CD14-positive monocyte (primary cell): Measurements from ENCODE around the gene PTGDR2. TPM values are rescaled to one million over a fixed set of nuclear protein-coding genes. Genes with fewer than 3 reads are reported as not detected.

Experiments
- DNase-seq, 3 donors: peaks; one replicate each; pipeline ENCODE4 v3.0.0-alpha.2; 2011 to 2022
- H2AFZ ChIP-seq: 2 replicates; pipeline ENCODE4 v1.6.0; 2012; ENCODE audit warnings: mild to moderate bottlenecking, low read depth, low read length, inconsistent platforms; ENCODE audit not compliant: insufficient read depth, poor library complexity, severe bottlenecking
- H3K27ac ChIP-seq, 2 donors: 1 replicate in 1 of 2; 2 replicates in 1 of 2; pipeline ENCODE4 v1.5.1; 2012 to 2013; ENCODE audit warnings: low read length in 2 of 2, control low read depth in 1 of 2, inconsistent platforms in 1 of 2, low read depth in 1 of 2, mild to moderate bottlenecking in 1 of 2
- H3K27me3 ChIP-seq, 2 donors: one replicate each; pipeline versions ENCODE4 v1.6.0 to v1.6.1; 2011 to 2013; ENCODE audit warnings: low read length in 2 of 2; ENCODE audit not compliant: control insufficient read depth in 2 of 2, insufficient read depth in 2 of 2
- H3K36me3 ChIP-seq, 2 donors: replicated peaks in 1 of 2; 1 replicate in 1 of 2; 2 replicates in 1 of 2; pipeline versions ENCODE4 v1.5.1 to v1.6.1; 2012 to 2013; ENCODE audit warnings: low read length in 2 of 2, control low read depth in 1 of 2, inconsistent platforms in 1 of 2, mild to moderate bottlenecking in 1 of 2; ENCODE audit not compliant: insufficient read depth in 2 of 2, control insufficient read depth in 1 of 2
- H3K4me1 ChIP-seq, 2 donors: 1 replicate in 1 of 2; 2 replicates in 1 of 2; pipeline versions ENCODE4 v1.5.1 to v1.6.1; 2012 to 2013; ENCODE audit warnings: low read length in 2 of 2, control low read depth in 1 of 2, inconsistent platforms in 1 of 2, mild to moderate bottlenecking in 1 of 2, moderate library complexity in 1 of 2; ENCODE audit not compliant: insufficient read depth in 2 of 2, control insufficient read depth in 1 of 2
- H3K4me2 ChIP-seq: replicated peaks from 2 replicates; pipeline ENCODE3; 2012; ENCODE audit warnings: low read length, moderate library complexity, mild to moderate bottlenecking; ENCODE audit not compliant: poor library complexity, severe bottlenecking; ENCODE audit errors: extremely low read depth
- H3K4me3 ChIP-seq, 3 experiments: fragments of 200-600 bp in 1 of 3; sonication (generic) in 1 of 3; replicated peaks in 1 of 3; 1 replicate in 2 of 3; 2 replicates in 1 of 3; pipeline ENCODE4 v1.5.1; 2011 to 2013; ENCODE audit warnings: low read length in 3 of 3, mild to moderate bottlenecking in 3 of 3, control low read depth in 2 of 3, low read depth in 2 of 3, inconsistent platforms in 1 of 3, moderate library complexity in 1 of 3
- H3K79me2 ChIP-seq: 2 replicates; pipeline ENCODE4 v1.6.0; 2012; ENCODE audit warnings: mild to moderate bottlenecking, control low read depth, inconsistent platforms, low read length, moderate library complexity; ENCODE audit not compliant: insufficient read depth
- H3K9ac ChIP-seq: 2 replicates; pipeline ENCODE4 v1.6.0; 2017; ENCODE audit warnings: low read length, mild to moderate bottlenecking; ENCODE audit not compliant: insufficient read depth, poor library complexity, severe bottlenecking
- H3K9me3 ChIP-seq, 2 donors: replicated peaks in 1 of 2; 1 replicate in 1 of 2; 2 replicates in 1 of 2; pipeline versions ENCODE4 v1.5.1 to v1.6.1; 2012 to 2013; ENCODE audit warnings: low read length in 2 of 2, control low read depth in 1 of 2; ENCODE audit not compliant: control insufficient read depth in 1 of 2, insufficient read depth in 1 of 2
- H4K20me1 ChIP-seq: 2 replicates; pipeline ENCODE4 v1.6.0; 2012; ENCODE audit warnings: mild to moderate bottlenecking, low read length, control low read depth, moderate library complexity; ENCODE audit not compliant: insufficient read depth
- H3K27ac Mint-ChIP-seq, 7 donors: one replicate each; pipeline ENCODE4 v1.8.0; 2020; ENCODE audit warnings: mild to moderate bottlenecking in 7 of 7, mixed read lengths in 7 of 7, moderate library complexity in 6 of 7, inconsistent platforms in 2 of 7
- H3K27me3 Mint-ChIP-seq, 3 donors: one replicate each; pipeline ENCODE4 v1.8.0; 2021 to 2022; ENCODE audit warnings: low read depth in 3 of 3, mild to moderate bottlenecking in 3 of 3, mixed read lengths in 3 of 3, moderate library complexity in 3 of 3, inconsistent platforms in 1 of 3
- H3K36me3 Mint-ChIP-seq, 2 donors: one replicate each; pipeline ENCODE4 v1.8.0; 2020; ENCODE audit warnings: mixed read lengths in 2 of 2, inconsistent platforms in 1 of 2, mild to moderate bottlenecking in 1 of 2
- H3K4me1 Mint-ChIP-seq: one replicate; pipeline ENCODE4 v1.8.0; 2020; ENCODE audit warnings: mild to moderate bottlenecking, mixed read lengths
- H3K4me3 Mint-ChIP-seq, 2 donors: one replicate each; pipeline ENCODE4 v1.8.0; 2020; ENCODE audit warnings: mild to moderate bottlenecking in 2 of 2, mixed read lengths in 2 of 2, moderate library complexity in 1 of 2
- H3K9me3 Mint-ChIP-seq, 7 donors: one replicate each; pipeline ENCODE4 v1.8.0; 2020 to 2022; ENCODE audit warnings: mixed read lengths in 7 of 7, mild to moderate bottlenecking in 6 of 7, moderate library complexity in 6 of 7, inconsistent platforms in 2 of 7
- WGBS: methylation state at CpG from one replicate; pipeline ENCODE4 v1.1.5; 2013; ENCODE audit warnings: missing lambda C conversion rate; ENCODE audit not compliant: insufficient coverage; 5-methylcytosine and 5-hydroxymethylcytosine counted together
- intact Hi-C, 2 donors: fragments of 100-400 bp; cut with micrococcal nuclease; formaldehyde crosslinking; loops; one replicate each; pipeline versions ENCODE4 v1.15.0 to v1.15.1; 2023
- polyA plus RNA-seq, 3 donors: library from polyadenylated mRNA; depleted of rRNA in 1 of 3; unstranded in 2 of 3; stranded (reverse) in 1 of 3; fragments of 300-500 nt in 2 of 3; fragments of >200 nt in 1 of 3; fragmentation: Illumina TruSeq in 2 of 3; gene quantifications; 1 replicate in 2 of 3; 2 replicates in 1 of 3; pipeline ENCODE4 v1.2.3, GENCODE V29; 2012 to 2021
- TF ChIP-seq, protein P1 (sequence below): fragments of 200-600 bp; IDR thresholded peaks from one replicate; pipeline ENCODE4 v1.8.0; 2022; ENCODE audit warnings: antibody characterized with exemption, mild to moderate bottlenecking

PTGDR2 gene
- polyA plus RNA-seq, 3 donors, result 0.32 to 0.65 (median 0.46) TPM

DNA sequence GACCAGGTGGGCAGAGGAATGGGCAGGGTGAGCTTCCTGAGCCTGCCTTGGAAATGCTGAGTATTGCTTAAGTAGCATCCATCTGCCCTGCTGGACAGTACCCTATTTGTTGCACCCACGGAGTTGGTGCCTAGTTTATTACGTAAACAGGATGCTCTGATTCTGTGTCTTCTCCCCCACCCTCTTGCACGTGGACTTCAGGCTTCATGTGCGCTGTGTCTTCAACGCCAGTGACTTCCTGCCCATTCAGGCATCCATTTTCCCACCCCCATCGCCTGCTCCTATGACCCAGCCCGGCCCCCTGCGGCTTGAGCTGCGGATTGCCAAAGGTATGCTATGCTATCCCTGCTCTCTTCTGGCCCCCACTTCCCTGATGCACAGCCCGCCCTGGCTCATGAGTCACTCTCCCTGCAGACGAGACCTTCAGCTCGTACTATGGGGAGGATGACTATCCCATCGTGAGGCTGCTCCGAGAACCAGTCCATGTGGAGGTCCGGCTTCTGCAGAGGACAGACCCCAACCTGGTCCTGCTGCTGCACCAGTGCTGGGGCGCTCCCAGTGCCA, 17.3 kb upstream of the PTGDR2 start:
- no peaks in the 10 kb centered on the region for H4K20me1 ChIP-seq
- no peak overlapping the region for H3K4me3 ChIP-seq
- WGBS, result 67% methylated on average over 15 of the region's 16 CpGs
- no peaks in the 10 kb centered on the region for H3K9me3 ChIP-seq
- peaks cover 11 to 15% of the 10 kb centered on the region in 2 donors for H3K4me1 ChIP-seq
- H3K4me3 Mint-ChIP-seq, result peak overlapping the region in 1 of 2 donors; percentile 48
- TF ChIP-seq, protein P1, sequence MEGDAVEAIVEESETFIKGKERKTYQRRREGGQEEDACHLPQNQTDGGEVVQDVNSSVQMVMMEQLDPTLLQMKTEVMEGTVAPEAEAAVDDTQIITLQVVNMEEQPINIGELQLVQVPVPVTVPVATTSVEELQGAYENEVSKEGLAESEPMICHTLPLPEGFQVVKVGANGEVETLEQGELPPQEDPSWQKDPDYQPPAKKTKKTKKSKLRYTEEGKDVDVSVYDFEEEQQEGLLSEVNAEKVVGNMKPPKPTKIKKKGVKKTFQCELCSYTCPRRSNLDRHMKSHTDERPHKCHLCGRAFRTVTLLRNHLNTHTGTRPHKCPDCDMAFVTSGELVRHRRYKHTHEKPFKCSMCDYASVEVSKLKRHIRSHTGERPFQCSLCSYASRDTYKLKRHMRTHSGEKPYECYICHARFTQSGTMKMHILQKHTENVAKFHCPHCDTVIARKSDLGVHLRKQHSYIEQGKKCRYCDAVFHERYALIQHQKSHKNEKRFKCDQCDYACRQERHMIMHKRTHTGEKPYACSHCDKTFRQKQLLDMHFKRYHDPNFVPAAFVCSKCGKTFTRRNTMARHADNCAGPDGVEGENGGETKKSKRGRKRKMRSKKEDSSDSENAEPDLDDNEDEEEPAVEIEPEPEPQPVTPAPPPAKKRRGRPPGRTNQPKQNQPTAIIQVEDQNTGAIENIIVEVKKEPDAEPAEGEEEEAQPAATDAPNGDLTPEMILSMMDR, result no peak
- H3K9ac ChIP-seq, result no peak overlapping the region
- intact Hi-C loops, result no loop called here
- H3K36me3 ChIP-seq, result peaks cover 2 to 4% of the 10 kb centered on the region in 2 donors
- H3K4me1 Mint-ChIP-seq, result peaks cover 12% of the 10 kb centered on the region
- H3K79me2 ChIP-seq, result no peaks in the 10 kb centered on the region
- peaks cover 0 to 3% (median 2%) of the 10 kb centered on the region in 3 donors for H3K27me3 Mint-ChIP-seq
- DNase-seq, result peak in 2 of 3 donors; percentile 16 to 23
- H2AFZ ChIP-seq, result no peak overlapping the region
- H3K27ac Mint-ChIP-seq, result peak overlapping the region in 1 of 7 donors; percentile 84
- peaks cover 0 to 6% of the 10 kb centered on the region in 2 donors for H3K36me3 Mint-ChIP-seq
- no peak overlapping the region for H3K27ac ChIP-seq
- H3K27me3 ChIP-seq, result no peaks in the 10 kb centered on the region
- no peak overlapping the region for H3K4me2 ChIP-seq
- no peaks in the 10 kb centered on the region for H3K9me3 Mint-ChIP-seq

DNA sequence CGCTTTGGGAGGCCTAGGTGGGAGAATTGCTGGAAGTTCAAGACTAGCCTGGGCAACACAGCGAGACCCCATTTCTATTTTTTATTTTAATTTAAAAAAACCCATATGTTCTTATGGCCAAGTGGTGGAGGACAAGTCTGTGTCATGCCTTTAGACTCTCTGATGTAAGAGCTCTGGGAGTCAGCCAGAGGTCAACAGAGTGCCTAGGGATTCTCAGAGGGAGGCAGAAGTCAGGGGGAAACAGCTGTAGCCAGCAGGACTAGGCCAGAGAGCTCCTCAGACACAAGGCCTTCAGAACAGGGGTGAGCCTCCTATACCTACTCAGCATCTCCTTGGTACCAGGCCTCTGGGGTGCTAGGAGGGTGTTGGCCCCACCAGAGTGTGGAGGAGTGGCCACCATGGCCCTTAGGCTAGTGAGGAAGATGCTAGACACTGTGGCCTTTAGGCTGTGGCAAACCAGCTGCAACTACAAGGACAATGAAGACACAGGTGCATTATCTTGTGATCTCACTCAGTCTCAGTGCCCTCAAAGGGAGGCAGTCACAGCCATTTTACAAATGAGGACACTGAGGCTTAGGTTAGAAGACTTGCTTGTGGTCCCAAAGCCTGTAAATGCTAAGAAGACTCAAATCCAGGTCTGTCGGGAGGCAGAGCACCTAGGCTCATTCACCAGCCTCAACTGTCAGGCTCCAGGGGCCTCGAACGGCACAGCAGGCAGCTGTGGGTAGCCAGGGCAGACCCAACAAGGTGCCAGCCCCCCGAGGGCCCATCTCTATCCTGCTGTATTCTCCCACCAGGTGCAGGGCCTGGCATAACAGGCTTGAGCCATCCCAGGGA, 16.6 kb upstream of the PTGDR2 start:
- intact Hi-C loops, result no loop called here
- peaks cover 12% of the 10 kb centered on the region for H3K4me1 Mint-ChIP-seq
- no peaks in the 10 kb centered on the region for H3K79me2 ChIP-seq
- no peak overlapping the region for H2AFZ ChIP-seq
- H3K4me3 Mint-ChIP-seq, result no peak overlapping the region
- TF ChIP-seq, protein P1, result no peak
- H3K36me3 Mint-ChIP-seq, result no peaks in the 10 kb centered on the region
- no peak overlapping the region for H3K9ac ChIP-seq
- no peak overlapping the region for H3K27ac ChIP-seq
- no peak overlapping the region for H3K27ac Mint-ChIP-seq
- no peaks in the 10 kb centered on the region for H3K36me3 ChIP-seq
- peaks cover 0 to 3% (median 2%) of the 10 kb centered on the region in 3 donors for H3K27me3 Mint-ChIP-seq
- DNase-seq, result no peak
- no peaks in the 10 kb centered on the region for H3K27me3 ChIP-seq
- H3K4me3 ChIP-seq, result no peak overlapping the region
- no peaks in the 10 kb centered on the region for H4K20me1 ChIP-seq
- H3K9me3 Mint-ChIP-seq, result no peaks in the 10 kb centered on the region
- H3K4me2 ChIP-seq, result no peak overlapping the region
- WGBS, result 100% methylated on average over 3 of the region's 6 CpGs
- peaks cover 11 to 15% of the 10 kb centered on the region in 2 donors for H3K4me1 ChIP-seq
- no peaks in the 10 kb centered on the region for H3K9me3 ChIP-seq
